ENCODE measurements around the gene SV2B.
A peak's percentile ranks its signal among the peaks of the same experiment; 100 is the strongest.

Gene SV2B

GRCh38 chr15:91279486-91279885 lies 179.4 kb downstream of the SV2B start:
- no peak for DNase-seq

GRCh38 chr15:91281947-91282346 lies 181.9 kb downstream of the SV2B start:
- DNase-seq: no peak

GRCh38 chr15:91282486-91282885 lies 182.4 kb downstream of the SV2B start:
- DNase-seq: no peak

- DNase-seq: no peak
Measured at GRCh38 chr15:91283155-91283554, 183.1 kb downstream of the SV2B start.

- DNase-seq: no peak
Measured at GRCh38 chr15:91284758-91285466, 184.9 kb downstream of the SV2B start.

- DNase-seq: peak; percentile 26
Measured at GRCh38 chr15:91289324-91289723, 189.3 kb downstream of the SV2B start.

GRCh38 chr15:91290553-91290952 lies 190.5 kb downstream of the SV2B start:
- no peak for DNase-seq

GRCh38 chr15:91291673-91292072 lies 191.6 kb downstream of the SV2B start:
- peak; percentile 54 for DNase-seq

GRCh38 chr15:91294344-91294743 lies 194.3 kb downstream of the SV2B start:
- no peak for DNase-seq

GRCh38 chr15:91294795-91295194 lies 194.7 kb downstream of the SV2B start:
- DNase-seq: no peak

- DNase-seq: no peak
Measured at GRCh38 chr15:91298101-91298500, 198.0 kb downstream of the SV2B start.

GRCh38 chr15:91302588-91303439 lies 202.8 kb downstream of the SV2B start:
- peak; percentile 74 for DNase-seq

- DNase-seq: no peak
Measured at GRCh38 chr15:91304210-91304609, 204.2 kb downstream of the SV2B start.

GRCh38 chr15:91304786-91305185 lies 204.7 kb downstream of the SV2B start:
- no peak for DNase-seq

GRCh38 chr15:91306144-91306543 lies 206.1 kb downstream of the SV2B start:
- DNase-seq: no peak

GRCh38 chr15:91307601-91308000 lies 207.5 kb downstream of the SV2B start:
- no peak for DNase-seq

GRCh38 chr15:91308199-91308598 lies 208.1 kb downstream of the SV2B start:
- DNase-seq: peak; percentile 25

GRCh38 chr15:91308855-91309254 lies 208.8 kb downstream of the SV2B start:
- DNase-seq: no peak

- DNase-seq: no peak
Measured at GRCh38 chr15:91311986-91312385, 211.9 kb downstream of the SV2B start.

- DNase-seq: no peak
Measured at GRCh38 chr15:91316126-91316525, 216.1 kb downstream of the SV2B start.

GRCh38 chr15:91318516-91318915 lies 218.5 kb downstream of the SV2B start:
- peak; percentile 37 for DNase-seq

- peak; percentile 58 for DNase-seq
Measured at GRCh38 chr15:91318931-91319330, 218.9 kb downstream of the SV2B start.

- no peak for DNase-seq
Measured at GRCh38 chr15:91319371-91320059, 219.5 kb downstream of the SV2B start.

- DNase-seq: peak; percentile 65
Measured at GRCh38 chr15:91320101-91320500, 220.0 kb downstream of the SV2B start.

Measured in hematopoietic multipotent progenitor cell treated with erythropoietin and hydrocortisone succinate and interleukin-3 and kit ligand, for 8 days (in vitro differentiated cells).